Coronary artery (tissue), 2 donors: ENCODE data around the gene MAP2K5.

ENCODE experiments used
- DNase-seq: peaks from one replicate; pipeline ENCODE4 v3.0.0-alpha.2; 2017; ENCODE audit warnings: low spot score
- H3K27ac ChIP-seq, 2 donors: fragments of 200-600 bp; sonication (generic); one replicate each; pipeline ENCODE4 v1.5.1; 2016 to 2019
- H3K4me3 ChIP-seq: fragments of 200-600 bp; sonication (generic); 2 replicates; pipeline ENCODE4 v1.5.1; 2016; ENCODE audit warnings: mild to moderate bottlenecking, moderate library complexity
- CTCF ChIP-seq: fragments of 200-600 bp; sonication (generic); IDR thresholded peaks from one replicate; pipeline ENCODE4 v1.5.1; 2019; ENCODE audit warnings: antibody characterized with exemption

Gene MAP2K5

DNA sequence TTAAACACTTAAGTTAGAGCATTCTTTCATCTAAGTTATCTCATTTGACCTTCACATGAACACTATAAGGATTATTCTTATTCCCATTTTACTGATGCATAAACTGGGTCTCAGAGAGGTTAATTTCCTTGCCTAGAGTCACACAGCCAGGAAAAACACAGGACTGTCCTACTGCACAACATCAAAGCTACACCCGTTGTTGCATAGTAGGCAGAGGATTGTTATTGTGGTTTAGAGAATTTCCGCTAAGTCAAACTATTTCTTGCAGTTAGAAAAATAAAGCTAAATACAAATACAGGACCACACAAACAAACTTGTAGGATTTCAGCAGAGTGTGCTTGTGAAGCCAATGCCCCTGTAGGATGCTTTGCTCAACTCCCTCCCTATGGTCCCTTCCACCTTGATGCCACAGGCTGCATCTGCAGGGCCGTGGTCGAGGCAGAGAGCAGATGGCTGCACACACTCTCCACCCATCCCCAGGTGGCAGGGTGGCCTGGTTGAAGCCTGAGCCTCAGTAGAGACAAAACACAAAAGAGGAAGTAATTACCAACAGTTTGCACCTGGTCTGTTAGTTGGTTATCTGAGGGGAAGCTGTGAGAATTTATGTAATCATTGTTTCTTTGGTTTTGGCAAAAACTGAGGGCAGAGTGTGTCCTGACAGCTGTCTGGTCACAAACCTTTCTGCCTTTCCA is 241.7 kb downstream of the MAP2K5 start:
- H3K4me3 ChIP-seq, result no peak overlapping the region
- no peak for TF ChIP-seq CTCF
- H3K27ac ChIP-seq, result no peak overlapping the region
- no peak for DNase-seq

DNA sequence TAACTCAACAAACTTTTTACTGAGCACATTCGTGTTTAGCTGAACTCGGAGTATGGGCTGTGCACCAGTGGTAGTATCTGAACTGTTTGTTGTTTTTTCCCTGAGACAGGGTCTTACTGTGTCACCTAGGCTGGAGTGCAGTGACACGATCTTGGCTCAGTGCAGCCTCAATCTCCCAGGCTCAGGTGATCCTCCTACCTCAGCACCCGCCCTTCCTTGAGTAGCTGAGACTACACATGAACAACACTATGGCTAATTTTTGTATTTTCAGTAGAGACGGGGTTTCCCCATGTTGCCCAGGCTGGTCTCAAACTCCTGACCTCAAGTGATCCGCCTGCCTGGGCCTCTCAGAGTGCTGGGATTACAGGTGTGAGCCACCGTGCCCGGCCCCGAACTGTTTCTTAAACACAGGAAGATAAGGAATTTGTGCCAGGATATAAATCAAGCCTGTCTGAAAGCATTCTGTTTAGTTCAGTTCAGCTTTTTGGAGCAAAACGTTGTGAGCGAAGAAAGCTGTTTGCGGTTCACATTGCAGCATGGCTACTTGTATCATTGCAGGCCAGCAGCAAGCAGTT is 242.4 kb downstream of the MAP2K5 start:
- DNase-seq, result no peak
- no peak overlapping the region for H3K27ac ChIP-seq
- TF ChIP-seq CTCF, result no peak
- no peak overlapping the region for H3K4me3 ChIP-seq

DNA sequence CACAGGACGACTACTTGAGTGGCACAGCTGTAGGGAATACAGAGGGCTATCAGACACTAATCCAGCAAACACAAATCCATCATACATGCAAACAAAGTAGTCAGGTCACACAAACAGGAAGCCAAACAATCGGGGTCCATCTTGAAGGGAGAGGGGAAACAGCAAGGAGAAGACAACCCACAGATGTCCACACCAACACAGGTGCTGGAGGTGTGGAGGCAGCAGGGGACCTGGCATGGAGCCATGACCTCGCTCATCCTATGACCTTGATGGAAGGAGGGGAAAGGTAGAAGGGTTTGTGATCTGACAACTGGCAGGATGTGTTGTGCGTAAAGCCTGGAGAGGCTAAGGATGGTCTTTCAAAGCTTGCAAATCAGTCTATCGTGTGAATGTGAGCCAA is 242.9 kb downstream of the MAP2K5 start:
- TF ChIP-seq CTCF, result no peak
- no peak overlapping the region for H3K27ac ChIP-seq
- no peak for DNase-seq
- no peak overlapping the region for H3K4me3 ChIP-seq

DNA sequence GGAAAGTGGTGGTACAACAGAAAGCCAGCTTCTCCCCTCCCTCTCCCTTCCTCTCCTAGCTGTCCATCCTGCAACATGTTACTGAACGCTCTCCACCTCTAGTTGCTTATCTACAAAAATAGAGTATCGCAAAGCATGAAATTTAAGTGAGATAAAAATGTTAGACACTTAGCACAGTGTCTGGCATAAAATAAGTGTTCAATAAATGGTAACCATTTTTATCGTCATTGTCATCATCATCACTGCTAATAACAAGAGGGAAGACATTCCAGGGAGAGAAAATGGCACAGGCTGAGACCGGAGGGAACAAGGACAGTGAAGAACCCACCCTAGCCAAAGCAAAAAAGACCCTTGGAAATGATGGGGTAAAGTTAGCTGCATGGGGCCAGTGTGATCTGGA is 244.1 kb downstream of the MAP2K5 start:
- no peak for DNase-seq
- TF ChIP-seq CTCF, result no peak
- no peak overlapping the region for H3K4me3 ChIP-seq
- no peak overlapping the region for H3K27ac ChIP-seq

GRCh38 chr15:67788986-67789385 is 246.5 kb downstream of the MAP2K5 start:
- Histone ChIP-seq H3K4me3 (no peak overlapping the region), H3K27ac (no peak overlapping the region)
- TF ChIP-seq CTCF, result no peak
- no peak for DNase-seq

DNA sequence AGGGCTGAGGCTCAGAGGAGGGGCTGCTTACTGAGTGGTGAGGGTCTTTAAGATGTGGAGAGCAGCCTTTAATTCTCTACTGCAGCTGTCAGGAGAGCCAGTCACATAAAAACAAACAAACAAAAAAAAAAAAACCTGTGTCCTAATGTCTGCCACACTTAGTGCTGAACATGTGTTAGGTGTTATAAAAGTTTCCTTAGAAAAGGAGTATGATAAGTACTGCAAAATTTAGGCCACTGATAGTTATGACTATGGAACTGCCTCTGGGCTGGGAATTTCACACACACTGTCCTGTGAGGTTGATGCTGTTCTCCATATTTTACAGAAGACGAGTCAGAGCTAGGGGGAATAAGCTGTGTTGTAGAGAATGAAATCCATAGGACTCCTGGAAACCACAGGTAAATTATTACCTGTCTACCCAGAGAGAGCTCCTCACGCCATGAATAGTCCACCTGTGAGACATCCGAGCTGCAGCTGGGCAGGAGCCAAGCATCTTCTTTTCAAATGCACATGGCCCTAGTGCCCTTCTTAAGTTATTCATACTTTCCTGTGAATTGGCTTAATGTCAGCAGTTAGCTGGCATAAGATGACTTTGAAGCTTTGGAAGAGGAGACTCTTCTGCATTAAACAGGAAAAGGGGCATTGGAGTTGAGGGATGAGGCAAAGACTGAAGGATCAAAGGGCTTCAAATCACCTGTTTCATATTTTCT is 248.3 kb downstream of the MAP2K5 start:
- no peak overlapping the region for H3K4me3 ChIP-seq
- H3K27ac ChIP-seq, result no peak overlapping the region
- TF ChIP-seq CTCF, result no peak
- DNase-seq, result no peak
